Astrocyte (in vitro differentiated cells and primary cell): ENCODE results near the gene TCEA2. TPM values are rescaled to one million over a fixed set of nuclear protein-coding genes. Genes with fewer than 3 reads are reported as not detected.

Experiments used
- DNase-seq: peaks from one replicate; pipeline ENCODE4 v3.0.0-alpha.2; 2010; ENCODE audit warnings: low read depth
- FAIRE-seq: peaks from 2 replicates; lab custom pipeline; 2011; peaks lifted over from hg19 to GRCh38; lab: Jason Lieb, UNC
- H2AFZ ChIP-seq: 2 replicates; pipeline ENCODE4 v1.6.0; 2012; ENCODE audit warnings: low read depth, low read length, inconsistent platforms
- H3K27ac ChIP-seq: 2 replicates; pipeline ENCODE4 v1.5.1; 2011; ENCODE audit warnings: low read depth, low read length, inconsistent platforms
- H3K27me3 ChIP-seq: 2 replicates; pipeline ENCODE4 v1.6.0; 2011; ENCODE audit warnings: low read length, inconsistent platforms; ENCODE audit not compliant: insufficient read depth
- H3K36me3 ChIP-seq: 2 replicates; pipeline ENCODE4 v1.5.1; 2011; ENCODE audit warnings: low read length, inconsistent platforms; ENCODE audit not compliant: insufficient read depth
- H3K4me1 ChIP-seq: 2 replicates; pipeline ENCODE4 v1.5.1; 2011; ENCODE audit warnings: low read length, inconsistent platforms; ENCODE audit not compliant: insufficient read depth
- H3K4me2 ChIP-seq: 2 replicates; pipeline ENCODE4 v1.6.0; 2012; ENCODE audit warnings: low read length, inconsistent platforms
- H3K4me3 ChIP-seq: 2 replicates; pipeline ENCODE4 v1.5.1; 2011; ENCODE audit warnings: low read depth, mild to moderate bottlenecking, low read length, inconsistent platforms; ENCODE audit not compliant: insufficient read depth
- H3K79me2 ChIP-seq: 2 replicates; pipeline ENCODE4 v1.6.0; 2012; ENCODE audit warnings: mild to moderate bottlenecking, low read length, inconsistent platforms; ENCODE audit not compliant: insufficient read depth
- H3K9ac ChIP-seq: 2 replicates; pipeline ENCODE4 v1.6.0; 2012; ENCODE audit warnings: mild to moderate bottlenecking, low read length, inconsistent platforms
- H3K9me3 ChIP-seq: 2 replicates; pipeline ENCODE4 v1.5.1; 2012; ENCODE audit warnings: low read depth, mild to moderate bottlenecking, low read length, inconsistent platforms; ENCODE audit not compliant: insufficient read depth
- H4K20me1 ChIP-seq: 2 replicates; pipeline ENCODE4 v1.6.0; 2012; ENCODE audit warnings: low read length, inconsistent platforms; ENCODE audit not compliant: insufficient read depth
- H3K27ac Mint-ChIP-seq: one replicate; pipeline ENCODE4 v1.8.0; 2021; ENCODE audit warnings: mild to moderate bottlenecking, mixed read lengths; ENCODE audit not compliant: unreplicated experiment
- H3K27me3 Mint-ChIP-seq: one replicate; pipeline ENCODE4 v1.8.0; 2021; ENCODE audit warnings: low read depth, mixed read lengths; ENCODE audit not compliant: unreplicated experiment
- H3K36me3 Mint-ChIP-seq: one replicate; pipeline ENCODE4 v1.8.0; 2021; ENCODE audit warnings: low read depth, mixed read lengths; ENCODE audit not compliant: unreplicated experiment
- H3K4me1 Mint-ChIP-seq: one replicate; pipeline ENCODE4 v1.8.0; 2021; ENCODE audit warnings: low read depth, mixed read lengths; ENCODE audit not compliant: unreplicated experiment
- H3K4me3 Mint-ChIP-seq: one replicate; pipeline ENCODE4 v1.8.0; 2021; ENCODE audit warnings: mild to moderate bottlenecking, moderate library complexity, mixed read lengths; ENCODE audit not compliant: unreplicated experiment
- H3K9me3 Mint-ChIP-seq: one replicate; pipeline ENCODE4 v1.8.0; 2021; ENCODE audit warnings: mild to moderate bottlenecking, mixed read lengths; ENCODE audit not compliant: unreplicated experiment
- CTCF ChIP-seq: IDR thresholded peaks from 2 replicates; pipeline ENCODE4 v1.5.1; 2011; ENCODE audit warnings: low read depth, mild to moderate bottlenecking, inconsistent platforms, low read length, moderate library complexity; ENCODE audit not compliant: insufficient read depth
- EZH2 ChIP-seq: IDR thresholded peaks from 2 replicates; pipeline ENCODE4 v1.6.1; 2012; ENCODE audit warnings: mild to moderate bottlenecking, low read length, inconsistent platforms; ENCODE audit not compliant: insufficient read depth
- total RNA-seq: library from RNA; stranded (reverse); gene quantifications from 2 replicates; pipeline ENCODE4 v1.2.1, GENCODE V29; 2021

TCEA2 gene
- total RNA-seq, 1 donor from 2014 or later, result 53.1 TPM

- Mint-ChIP-seq H3K4me3 (no peak overlapping the region), H3K27me3 (peaks cover 30% of the 10 kb centered on the region), H3K27ac (no peak overlapping the region), H3K9me3 (no peaks in the 10 kb centered on the region), H3K4me1 (peaks cover 6% of the 10 kb centered on the region), H3K36me3 (no peaks in the 10 kb centered on the region)
- no peak for TF ChIP-seq EZH2
- TF ChIP-seq CTCF, result no peak
- Histone ChIP-seq H3K4me2 (no peak overlapping the region), H3K4me3 (no peak overlapping the region), H2AFZ (no peak overlapping the region), H3K27me3 (peaks cover 36% of the 10 kb centered on the region), H3K9me3 (no peaks in the 10 kb centered on the region), H3K4me1 (peaks cover 3% of the 10 kb centered on the region), H4K20me1 (peaks cover 12% of the 10 kb centered on the region), H3K79me2 (no peaks in the 10 kb centered on the region), H3K27ac (no peak overlapping the region), H3K36me3 (no peaks in the 10 kb centered on the region), H3K9ac (no peak overlapping the region)
- FAIRE-seq, result no peak
- DNase-seq, result no peak
Measured at GRCh38 chr20:64051561-64052325, 11.3 kb upstream of the TCEA2 start.

- Histone ChIP-seq H3K27ac (no peak overlapping the region), H3K79me2 (no peaks in the 10 kb centered on the region), H3K4me2 (no peak overlapping the region), H3K4me3 (no peak overlapping the region), H2AFZ (no peak overlapping the region), H3K9ac (no peak overlapping the region), H3K9me3 (no peaks in the 10 kb centered on the region), H3K4me1 (peaks cover 3% of the 10 kb centered on the region), H3K27me3 (peaks cover 30% of the 10 kb centered on the region), H3K36me3 (no peaks in the 10 kb centered on the region), H4K20me1 (peaks cover 9% of the 10 kb centered on the region)
- no peak overlapping the region for H3K4me3 Mint-ChIP-seq
- no peak overlapping the region for H3K27ac Mint-ChIP-seq
- DNase-seq (no peak), FAIRE-seq (no peak)
- peaks cover 6% of the 10 kb centered on the region for H3K4me1 Mint-ChIP-seq
- no peaks in the 10 kb centered on the region for H3K9me3 Mint-ChIP-seq
- TF ChIP-seq CTCF, result no peak
- no peak for TF ChIP-seq EZH2
- H3K27me3 Mint-ChIP-seq, result peaks cover 26% of the 10 kb centered on the region
- H3K36me3 Mint-ChIP-seq, result no peaks in the 10 kb centered on the region
Measured at GRCh38 chr20:64052326-64052722, 10.7 kb upstream of the TCEA2 start.
